Endothelial cell of umbilical vein (primary cell): ENCODE results near the gene COA7.

ENCODE experiments used
- EZH2 ChIP-seq: IDR thresholded peaks from 2 replicates; pipeline ENCODE4 v1.6.1; 2012; ENCODE audit warnings: borderline replicate concordance, low read depth, mild to moderate bottlenecking, moderate library complexity, low read length, inconsistent platforms; ENCODE audit not compliant: severe bottlenecking
- TF ChIP-seq, protein P1 (sequence below), 2 donors: IDR thresholded peaks; 1 replicate in 1 of 2; 2 replicates in 1 of 2; pipeline ENCODE4 v1.5.1; 2011; ENCODE audit warnings: low read length in 2 of 2, mild to moderate bottlenecking in 2 of 2, moderate library complexity in 2 of 2, control low read depth in 1 of 2, inconsistent platforms in 1 of 2, low read depth in 1 of 2; ENCODE audit not compliant: insufficient read depth in 1 of 2; ENCODE audit errors: extremely low read depth in 1 of 2
- TF ChIP-seq, protein P2 (sequence below): IDR thresholded peaks from 2 replicates; pipeline ENCODE4 v1.6.1; 2011; ENCODE audit not compliant: insufficient read depth, insufficient read length

DNA sequence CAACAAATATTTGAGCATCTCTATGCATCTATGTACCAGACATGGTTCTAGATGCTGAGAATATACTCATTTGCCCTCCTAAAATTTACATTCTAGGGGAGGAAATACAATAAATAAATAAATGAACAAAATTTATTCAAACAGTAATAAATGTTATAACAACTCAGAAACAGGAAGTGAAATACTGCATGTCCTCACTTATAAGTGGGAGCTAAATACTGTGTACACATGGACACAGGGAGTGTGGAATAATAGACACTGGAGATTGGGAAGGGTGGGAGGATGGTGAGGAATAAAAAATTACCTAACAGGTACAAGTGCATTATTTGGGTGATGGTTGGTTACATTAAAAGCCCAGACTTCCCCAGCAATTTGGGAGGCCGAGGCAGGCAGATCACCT is 4.3 kb downstream of the COA7 start:
- TF ChIP-seq, protein P1, sequence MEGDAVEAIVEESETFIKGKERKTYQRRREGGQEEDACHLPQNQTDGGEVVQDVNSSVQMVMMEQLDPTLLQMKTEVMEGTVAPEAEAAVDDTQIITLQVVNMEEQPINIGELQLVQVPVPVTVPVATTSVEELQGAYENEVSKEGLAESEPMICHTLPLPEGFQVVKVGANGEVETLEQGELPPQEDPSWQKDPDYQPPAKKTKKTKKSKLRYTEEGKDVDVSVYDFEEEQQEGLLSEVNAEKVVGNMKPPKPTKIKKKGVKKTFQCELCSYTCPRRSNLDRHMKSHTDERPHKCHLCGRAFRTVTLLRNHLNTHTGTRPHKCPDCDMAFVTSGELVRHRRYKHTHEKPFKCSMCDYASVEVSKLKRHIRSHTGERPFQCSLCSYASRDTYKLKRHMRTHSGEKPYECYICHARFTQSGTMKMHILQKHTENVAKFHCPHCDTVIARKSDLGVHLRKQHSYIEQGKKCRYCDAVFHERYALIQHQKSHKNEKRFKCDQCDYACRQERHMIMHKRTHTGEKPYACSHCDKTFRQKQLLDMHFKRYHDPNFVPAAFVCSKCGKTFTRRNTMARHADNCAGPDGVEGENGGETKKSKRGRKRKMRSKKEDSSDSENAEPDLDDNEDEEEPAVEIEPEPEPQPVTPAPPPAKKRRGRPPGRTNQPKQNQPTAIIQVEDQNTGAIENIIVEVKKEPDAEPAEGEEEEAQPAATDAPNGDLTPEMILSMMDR (IDR thresholded peaks at IDR 0.05; ENCODE audit: extremely low read depth in 1 of 2, insufficient read depth in 1 of 2, low read depth in 1 of 2, low read length in 2 of 2): no peak
- TF ChIP-seq, protein P2, sequence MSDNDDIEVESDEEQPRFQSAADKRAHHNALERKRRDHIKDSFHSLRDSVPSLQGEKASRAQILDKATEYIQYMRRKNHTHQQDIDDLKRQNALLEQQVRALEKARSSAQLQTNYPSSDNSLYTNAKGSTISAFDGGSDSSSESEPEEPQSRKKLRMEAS: no peak
- no peak for TF ChIP-seq EZH2
